HG03280 (cell line): ENCODE measurements around the gene UTS2.

Experiments
- ATAC-seq: cut with Tn5 transposase; IDR thresholded peaks from one replicate; pipeline ENCODE4 v1.9.1; 2021; ENCODE audit warnings: mild to moderate bottlenecking, moderate library complexity; ENCODE audit not compliant: unreplicated experiment

UTS2 gene, protein sequence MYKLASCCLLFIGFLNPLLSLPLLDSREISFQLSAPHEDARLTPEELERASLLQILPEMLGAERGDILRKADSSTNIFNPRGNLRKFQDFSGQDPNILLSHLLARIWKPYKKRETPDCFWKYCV

DNA sequence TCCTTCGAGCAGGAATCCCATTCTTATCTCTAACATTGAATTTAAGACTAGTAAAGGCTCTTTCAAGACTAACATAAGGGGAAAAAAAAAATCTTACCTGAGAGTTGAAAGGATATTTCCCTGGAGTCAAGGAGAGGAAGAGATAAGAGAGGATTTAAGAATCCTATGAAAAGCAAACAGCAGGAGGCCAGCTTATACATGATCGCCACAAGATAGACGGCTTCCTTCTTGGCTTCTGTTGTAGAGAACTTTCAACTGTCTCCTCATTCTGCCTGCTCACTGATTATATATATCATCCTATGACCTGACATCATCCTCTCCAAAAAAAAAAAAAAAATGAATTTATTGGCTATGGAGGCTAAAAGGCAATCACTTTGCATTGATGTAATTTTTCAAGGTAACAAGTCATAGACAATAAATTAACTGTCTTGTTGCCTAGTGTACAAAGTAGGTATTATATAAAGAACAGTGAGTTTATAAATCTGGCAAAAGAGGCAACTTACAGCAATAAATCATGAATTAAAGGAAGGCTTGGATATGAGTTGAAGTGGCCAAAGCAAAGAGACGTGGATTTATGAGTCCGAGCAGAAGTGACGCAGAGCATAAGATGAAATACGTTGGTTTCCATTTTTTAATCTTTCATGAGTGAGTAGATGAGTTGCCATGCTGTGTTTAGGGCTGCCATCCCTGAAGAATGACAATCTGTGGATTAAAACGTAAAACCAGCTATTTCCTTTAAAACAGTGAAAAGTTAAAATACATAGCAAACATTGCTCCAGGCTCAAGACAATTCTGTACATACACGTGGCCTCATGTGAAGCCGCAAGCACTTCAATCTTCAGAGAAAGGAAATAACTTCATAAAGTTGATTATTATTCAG is at the start of gene UTS2:
UTS2 (minus strand) TSS at position 262 of the 880 bp plus-strand sequence; CDS start at position 200, 62 bp downstream.
- ATAC-seq, result no peak

DNA sequence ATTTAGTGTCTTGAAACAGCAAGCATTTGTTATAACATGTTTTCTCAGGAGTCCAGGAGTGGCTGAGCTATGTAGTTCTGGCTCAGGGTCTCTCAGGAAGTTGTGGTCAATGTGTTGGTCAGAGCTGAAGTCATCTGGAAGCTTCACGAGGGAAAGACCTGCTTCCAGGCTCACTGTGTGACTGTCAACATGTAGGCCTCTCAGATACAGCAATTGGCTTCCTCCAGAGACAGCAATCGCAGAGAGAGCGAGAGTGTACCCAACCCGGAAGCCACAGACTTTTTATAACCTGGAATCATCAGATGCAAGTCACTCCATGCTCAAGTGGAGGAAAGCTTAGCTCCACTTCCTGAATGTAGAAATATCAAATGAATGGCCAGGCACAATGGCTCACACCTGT is 46.9 kb upstream of the UTS2 start:
- no peak for ATAC-seq

DNA sequence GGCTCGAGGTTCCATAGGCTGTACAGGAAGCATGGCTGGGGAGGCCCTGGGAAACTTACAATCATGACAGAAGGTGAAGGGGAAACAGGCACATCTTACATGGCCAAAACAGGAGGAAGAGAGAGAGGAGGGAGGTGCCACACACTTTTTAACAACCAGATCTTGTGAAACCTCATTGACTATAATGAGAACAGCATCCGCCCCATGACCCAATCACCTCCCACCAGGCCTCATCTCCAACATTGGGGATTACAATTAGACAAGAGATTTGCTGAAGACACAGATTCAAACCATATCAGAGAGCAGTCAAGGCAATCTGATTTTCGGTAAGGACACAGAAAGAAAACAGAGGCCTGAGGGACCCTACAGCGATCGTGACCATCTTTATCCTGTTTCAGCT is 46.1 kb upstream of the UTS2 start:
- ATAC-seq, result no peak

DNA sequence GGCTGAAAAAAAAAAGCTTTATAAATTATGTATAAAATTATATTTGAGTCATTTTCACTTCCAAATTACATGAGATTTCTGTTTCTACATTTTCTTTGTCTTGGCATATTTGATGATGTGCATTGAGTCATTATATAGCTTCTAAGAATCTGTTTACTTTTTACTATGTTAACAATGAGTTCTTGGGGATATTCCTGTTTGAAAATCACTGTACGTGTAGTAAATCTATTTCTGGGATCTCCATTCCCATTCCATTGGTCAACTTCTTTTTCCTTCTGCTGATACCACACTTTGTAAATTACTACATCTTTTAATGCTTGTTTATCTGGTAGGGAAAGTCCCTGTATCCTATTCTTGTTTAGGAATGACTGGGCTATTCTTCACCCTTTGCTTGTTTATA is 44.1 kb upstream of the UTS2 start:
- ATAC-seq, result no peak

DNA sequence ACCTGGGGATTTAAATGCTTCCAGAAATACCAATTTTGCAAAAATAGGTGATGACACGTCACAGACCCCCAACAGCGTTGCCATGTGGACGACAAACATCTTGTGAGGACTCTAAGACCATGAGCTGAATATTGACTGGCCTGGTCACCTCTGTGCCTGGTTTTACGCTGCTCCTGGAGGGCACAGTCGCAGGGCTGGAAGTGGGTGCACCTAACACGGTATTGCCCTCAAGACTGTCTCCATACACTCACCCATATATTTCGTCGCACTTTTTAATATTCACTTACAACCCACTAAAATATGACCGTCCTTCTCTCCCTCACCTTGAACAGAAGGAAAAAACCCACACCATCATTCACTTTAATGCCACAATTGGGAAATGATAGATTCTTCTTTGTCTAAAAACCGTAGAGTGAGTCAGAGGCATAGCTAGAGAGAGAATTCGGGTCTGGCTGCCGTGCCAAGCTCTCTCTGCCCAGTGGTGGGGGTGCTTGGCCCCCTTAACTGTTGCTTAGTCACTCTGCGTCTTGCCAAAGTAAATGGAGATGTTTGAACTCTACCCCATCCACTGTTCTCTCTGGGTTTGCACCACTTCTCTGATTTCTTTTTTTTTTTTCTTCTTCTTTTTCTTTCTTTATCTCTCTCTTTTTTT is 40.8 kb upstream of the UTS2 start:
- no peak for ATAC-seq

DNA sequence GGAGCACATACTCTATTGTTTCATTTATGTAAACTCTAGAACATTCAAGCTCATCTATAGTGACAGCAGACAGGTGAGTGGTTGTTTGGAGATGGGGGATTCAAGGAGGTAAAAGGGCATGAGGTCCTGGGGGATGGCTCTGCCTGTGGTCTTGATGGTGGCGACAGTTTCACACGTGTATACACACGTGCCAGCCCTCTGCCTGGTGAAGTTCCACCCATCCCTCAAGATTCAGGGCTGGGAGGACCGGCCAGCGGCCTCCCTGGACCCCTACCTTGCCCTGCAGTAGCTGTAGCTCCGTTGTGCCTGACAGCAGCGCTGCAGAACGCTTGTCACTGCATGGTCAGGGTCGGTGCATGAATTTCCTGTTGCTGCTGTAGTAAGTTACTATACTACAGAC is 38.9 kb upstream of the UTS2 start:
- no peak for ATAC-seq

DNA sequence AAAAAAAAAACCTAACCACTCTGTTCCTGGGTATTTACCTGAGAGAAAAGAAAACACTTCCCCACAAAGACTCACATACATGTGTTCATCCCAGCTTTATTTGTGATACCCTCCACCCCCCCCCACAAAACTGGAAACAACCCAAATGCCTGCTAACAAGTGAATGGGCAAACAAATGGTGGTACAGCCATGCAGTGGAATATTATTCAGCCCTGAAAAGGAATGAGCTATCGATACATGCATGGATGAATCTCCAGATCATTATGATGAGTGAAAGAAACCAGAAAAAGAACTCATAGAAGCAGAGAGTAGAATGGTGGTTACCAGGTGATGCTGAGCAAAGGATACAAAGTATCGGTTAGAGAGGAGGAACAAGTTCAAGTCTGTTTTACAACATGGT is 38.0 kb upstream of the UTS2 start:
- no peak for ATAC-seq

DNA sequence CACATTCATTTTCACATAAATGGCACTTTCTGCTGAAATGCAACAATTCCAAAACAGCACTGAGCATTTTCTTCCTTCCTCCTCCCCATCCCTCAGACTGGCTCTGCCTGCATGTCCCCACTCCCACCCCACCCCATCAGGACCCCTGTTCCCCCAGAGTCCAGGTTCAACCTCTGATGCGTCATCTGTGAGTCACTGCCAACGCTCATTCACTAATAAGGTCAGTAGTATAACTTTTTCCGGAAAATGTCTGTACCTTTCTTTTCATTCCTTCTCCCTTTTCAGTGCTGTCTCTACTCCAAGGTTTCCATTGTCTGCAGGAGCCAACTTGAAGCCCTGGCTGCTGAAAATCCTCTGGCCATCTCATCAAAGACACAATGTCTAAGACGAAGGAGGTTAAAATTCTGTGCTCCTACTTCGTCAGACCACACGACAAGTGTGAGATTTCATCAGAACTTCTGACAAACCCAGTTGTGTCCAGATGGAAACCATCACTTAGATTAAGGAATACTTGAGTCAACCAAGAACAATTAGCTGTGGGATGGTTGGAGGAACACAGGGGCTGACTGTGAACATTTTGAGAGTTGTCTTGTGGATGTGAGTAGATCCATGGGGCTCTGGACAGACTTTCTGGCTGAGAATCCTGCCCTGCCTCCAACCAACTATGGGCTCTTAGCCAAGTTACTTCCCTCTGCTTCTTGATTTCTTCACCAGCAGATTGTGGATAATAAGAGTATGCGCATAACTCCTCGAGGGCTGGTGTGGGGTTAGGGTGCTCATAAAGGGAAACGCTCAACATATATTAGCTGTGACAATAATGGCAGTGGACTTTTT is 35.6 kb upstream of the UTS2 start:
- no peak for ATAC-seq

DNA sequence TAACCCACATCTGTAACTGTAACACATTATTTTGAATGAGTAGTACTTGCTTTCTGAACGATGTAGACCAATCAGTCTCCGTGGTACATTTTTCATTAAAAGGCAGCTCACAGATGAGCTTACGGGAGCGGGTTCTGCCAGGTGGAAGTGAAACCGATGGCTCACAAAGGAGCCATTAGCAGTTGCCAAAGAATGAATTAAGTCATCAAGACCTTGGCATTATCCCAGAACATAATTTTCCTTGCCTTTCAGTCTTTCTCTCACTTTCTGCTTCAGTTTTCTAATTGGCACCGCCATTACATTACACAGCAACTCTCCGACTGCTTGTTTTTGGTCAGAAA is 33.5 kb upstream of the UTS2 start:
- ATAC-seq, result no peak

DNA sequence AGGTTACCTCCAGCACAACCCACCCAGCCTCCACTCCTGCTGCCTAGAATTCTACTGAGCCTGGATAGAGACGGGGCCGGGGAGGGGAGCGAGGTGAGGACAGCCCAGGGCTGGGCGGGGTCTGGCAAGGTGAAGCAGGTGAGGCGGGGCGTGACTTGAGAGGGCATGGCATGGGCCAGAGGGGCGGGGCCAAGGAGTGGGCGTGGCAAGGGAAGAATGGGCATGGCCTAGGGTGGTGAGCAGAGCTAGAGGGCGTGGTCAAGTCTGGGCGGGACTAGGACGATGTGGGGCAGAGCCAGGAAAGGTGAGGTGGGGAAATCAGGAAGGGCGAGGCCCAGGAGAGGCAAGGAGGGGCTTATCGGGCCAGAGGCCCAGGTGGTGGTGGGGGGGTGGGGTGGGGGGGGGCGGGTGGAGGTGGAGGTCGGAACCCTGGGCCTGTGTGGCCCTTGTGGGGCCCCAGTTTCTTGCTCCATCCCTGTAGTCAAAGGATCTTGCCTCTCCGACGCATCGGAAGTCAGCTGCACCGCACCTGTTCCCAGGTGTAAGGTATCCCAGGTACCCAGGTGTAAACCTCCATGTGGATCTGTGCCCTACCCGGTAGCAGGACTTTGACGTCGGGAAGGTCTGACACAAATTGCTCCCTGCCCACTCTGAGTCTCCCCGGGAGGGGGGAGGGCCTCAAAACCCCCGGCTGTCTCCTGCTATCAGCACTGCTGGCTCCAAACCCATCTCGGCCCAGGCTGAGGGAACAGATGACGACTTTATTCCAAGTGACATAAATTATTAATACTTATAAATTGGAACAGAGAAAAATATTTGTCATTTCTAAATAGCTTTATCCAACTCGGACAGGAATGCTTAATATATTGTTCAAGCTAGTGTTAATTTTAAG is 32.9 kb upstream of the UTS2 start:
- no peak for ATAC-seq

DNA sequence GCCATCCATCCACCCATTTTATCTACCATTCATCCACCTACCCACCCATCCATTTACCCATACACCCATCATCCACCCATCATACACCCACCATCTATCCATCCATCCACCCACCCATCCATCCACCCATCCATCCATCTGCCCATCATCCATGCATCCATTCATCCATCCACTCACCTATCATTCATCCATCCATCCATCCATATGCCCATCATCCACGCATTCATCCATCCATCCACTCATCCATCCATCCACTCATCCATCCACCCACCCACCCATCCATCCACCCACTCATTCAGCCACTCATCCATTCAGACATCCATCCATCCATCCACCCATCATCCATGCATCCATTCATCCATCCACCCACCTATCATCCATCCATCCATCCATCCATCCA is 31.9 kb upstream of the UTS2 start:
- no peak for ATAC-seq

DNA sequence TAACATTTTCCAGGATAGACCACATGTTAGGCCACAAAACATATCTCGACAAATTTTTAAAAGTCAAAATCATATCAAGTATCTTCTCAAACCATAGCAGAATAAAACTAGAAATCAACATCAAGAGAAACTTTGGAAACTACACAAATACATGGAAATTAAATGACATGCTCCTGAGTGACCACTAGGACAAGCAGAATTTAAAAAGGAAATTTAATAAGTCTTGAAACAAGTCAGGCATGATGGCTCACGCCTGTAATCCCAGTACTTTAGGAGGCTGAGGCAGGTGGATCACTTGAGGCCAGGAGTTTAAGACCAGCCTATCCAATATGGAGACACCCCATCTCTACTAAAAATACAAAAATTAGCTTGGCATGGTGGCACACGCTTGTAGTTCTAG is 26.4 kb upstream of the UTS2 start:
- no peak for ATAC-seq

DNA sequence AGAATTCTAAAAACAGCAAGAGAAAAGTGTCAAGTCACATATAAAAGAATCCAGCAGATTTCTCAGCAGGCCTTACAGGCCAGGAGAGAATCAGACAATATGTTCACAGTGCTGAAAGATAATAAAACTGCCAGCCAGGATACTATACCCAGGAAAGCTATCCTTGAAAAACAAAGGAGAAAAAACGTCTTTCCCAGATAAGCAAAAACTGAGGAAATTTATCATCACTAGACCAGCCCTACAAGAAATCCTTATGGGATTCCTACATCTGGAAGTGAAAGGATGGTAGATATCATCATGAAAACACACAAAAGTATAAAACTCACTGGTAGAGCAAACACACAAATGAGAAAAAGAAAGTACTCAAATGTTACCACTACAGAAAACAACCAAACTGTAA is 25.2 kb upstream of the UTS2 start:
- ATAC-seq, result no peak

DNA sequence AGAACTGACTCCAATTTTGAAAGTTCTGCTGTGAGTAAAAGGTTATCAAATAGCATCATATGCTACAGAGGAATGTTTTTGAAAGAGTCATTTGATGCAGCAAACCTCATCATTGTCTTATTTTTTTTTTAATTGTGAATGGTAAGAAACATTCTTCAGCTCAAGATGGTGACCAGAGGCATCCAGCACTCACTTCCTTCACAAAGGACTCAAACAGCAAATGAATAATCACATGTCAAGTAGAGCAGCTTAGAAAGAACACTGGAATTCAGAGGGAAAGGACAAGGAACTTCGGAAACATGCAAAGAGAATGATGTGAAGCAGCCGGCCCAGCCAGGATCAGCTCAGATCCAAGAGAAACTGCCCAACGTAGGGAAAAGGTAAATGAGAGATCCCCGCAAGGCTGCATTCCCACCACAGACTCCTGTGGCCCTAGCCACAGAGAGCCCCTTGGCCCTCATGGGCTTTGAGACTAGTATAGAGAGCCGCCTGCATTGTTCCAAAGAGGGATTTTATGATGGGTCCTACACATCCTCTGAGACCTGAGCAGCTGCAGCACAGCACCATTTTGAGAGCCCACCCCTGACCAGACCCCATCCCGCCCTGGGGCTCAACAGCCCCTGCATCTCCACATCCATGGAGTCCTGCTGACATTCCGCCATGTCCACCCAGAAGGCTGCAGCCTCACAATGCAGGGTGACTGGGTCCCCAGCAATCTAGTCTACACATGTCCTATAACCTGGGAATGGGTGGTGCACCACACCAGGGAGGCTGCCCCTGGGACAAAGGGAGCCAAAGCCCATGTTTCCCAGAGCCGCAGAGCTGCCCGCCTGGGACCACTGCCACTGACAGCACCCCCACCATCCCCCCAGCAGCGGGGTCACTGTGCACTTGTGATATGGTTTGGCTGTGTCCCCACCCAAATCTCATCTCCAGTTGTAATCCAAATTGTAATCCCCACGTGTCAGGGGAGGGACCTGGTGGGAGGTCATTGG is 21.2 kb upstream of the UTS2 start:
- no peak for ATAC-seq

DNA sequence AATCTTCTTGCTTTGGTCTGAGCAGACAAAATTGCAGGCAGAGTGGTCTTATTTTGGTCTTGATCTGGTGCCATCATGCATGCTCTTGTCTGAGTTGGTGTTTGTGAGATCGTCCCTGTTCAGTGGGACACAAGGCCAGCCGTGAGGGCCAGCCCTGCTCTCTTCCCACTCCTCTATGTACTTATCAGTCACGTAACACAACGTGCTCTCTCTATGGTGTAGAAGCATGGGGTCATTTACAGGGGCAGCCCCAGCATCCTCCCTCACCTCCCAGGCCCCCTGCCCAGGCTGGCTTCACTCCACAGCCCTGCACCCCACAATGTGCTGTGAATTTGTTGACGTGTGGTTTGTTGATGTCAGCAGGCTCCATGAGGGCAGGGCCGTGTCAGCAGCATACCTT is 18.3 kb upstream of the UTS2 start:
- ATAC-seq, result no peak

DNA sequence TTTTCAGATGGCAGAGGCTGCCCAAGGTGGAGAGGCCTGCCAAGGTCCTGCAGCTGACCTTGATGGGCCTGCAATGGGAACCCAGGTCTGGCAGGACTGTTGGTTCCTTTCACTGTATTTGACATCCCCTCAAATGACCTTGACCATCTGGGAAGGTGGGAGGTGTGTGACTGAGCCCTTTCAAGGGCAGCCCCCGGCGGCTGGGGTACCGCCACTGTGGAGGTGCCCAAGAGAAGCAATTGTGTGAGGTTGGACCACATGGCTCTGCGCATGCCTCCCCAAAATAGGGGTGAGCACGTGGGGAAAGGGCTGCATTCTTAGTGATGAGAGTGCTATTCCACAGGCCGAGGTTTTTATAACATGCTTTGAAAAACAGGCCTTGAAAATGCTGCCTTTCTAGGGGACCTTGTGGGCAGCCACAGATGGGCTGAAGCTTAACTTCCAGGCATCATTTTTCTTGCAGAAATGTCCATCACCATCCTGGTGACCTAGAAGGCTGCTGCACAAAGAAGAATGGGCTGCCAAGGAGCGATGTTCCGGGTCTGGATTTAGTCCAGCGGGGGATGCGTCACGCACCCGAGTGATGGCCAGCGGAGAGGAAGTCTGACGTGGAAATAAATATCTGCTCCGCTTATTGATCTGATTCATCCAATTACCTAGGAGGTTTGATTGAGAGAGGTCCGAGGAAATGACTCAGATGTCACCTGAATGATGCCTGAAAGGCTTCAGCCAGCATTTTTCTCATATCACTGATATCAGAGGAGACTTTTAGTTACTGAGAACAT is 16.5 kb upstream of the UTS2 start:
- no peak for ATAC-seq

DNA sequence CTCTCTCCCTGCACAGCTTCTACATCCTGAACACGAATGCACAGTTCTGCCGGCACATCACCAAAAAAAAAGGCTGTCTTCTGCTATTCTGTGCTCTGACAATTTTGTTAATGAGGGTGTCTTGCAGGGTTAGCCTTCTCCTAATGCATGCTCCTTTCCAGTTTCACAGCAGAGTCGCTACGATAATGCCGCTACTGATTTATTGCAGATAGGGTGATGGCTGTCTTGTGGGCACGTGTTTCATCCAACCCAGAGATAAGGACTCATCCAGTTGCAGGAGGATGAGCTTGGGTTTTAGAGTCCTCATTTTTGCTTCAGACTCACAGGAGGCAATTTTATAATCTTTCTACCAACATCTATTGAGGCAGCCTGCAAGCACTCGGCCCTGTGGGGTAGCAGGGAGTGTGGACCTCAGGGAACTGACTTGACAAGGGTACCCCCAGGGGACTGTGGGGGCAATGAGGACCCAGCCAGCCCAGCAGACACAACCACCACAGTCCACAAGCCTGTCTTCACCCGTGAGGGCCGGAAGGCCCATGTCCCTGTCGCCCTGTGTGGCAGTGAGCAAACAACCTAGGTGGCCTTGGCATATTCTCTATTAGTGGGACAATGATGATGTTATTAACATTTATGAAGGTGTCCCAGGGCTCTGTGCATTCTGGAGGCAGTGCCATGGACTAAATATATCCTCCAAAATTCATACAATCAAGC is 15.4 kb upstream of the UTS2 start:
- ATAC-seq, result no peak

DNA sequence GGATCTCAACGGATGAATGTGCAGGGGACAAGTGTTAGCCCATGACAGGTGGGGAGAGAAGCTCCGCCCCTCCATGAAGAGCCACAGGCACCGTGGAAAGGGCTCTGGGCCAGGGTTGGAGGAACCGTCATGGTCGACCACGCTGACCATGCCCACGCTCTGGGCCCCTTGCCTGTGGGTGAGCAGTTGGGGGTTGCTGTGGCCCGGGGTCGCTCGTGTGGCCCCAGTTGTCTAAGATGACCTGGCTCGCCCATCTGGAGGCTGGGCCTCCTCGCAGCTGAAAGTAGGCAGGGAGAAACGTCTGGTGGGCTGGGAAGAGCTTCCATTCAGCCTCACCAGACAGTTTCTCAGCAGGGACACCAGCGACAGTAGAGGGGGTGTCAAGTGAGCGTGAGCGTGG is 13.1 kb upstream of the UTS2 start:
- ATAC-seq, result no peak
